ENCODE results near the gene ZFP92.

DNA sequence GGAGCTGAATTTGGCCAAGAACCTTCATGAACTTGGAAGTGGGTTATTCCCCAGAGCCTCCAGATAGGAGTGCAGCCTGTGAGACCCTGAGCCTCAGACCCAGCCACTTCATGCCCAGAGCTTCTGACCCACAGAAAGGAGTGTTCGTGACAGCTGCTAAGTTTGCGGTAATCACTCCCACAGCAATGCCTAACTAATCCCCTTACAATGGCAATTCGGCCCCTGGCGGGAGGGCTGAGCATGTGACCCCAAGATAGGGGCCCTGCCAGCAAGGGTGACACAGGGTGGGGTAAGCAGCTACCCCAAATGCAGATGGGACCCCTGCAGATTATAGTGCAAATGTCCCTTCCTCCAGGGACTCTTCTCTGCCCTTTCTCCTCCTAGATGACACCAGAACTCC is 32.7 kb upstream of the ZFP92 start:
- TF ChIP-seq GATA2 (IDR thresholded peaks at IDR 0.05; ENCODE audit: low read depth, low read length) = no peak
- no peak for TF ChIP-seq GATA3 (IDR thresholded peaks at IDR 0.05; ENCODE audit: low read depth, low read length)

All from SH-SY5Y (cell line).